B cell (primary cell): ENCODE measurements around the gene CHST9.

Experiments used
- EZH2 ChIP-seq: IDR thresholded peaks from 2 replicates; pipeline ENCODE4 v1.6.1; 2012; ENCODE audit warnings: borderline replicate concordance, low read depth, mild to moderate bottlenecking, moderate library complexity, low read length; ENCODE audit not compliant: insufficient read depth, poor library complexity, severe bottlenecking
- TF ChIP-seq, protein P1 (sequence below): fragments of 200-600 bp; IDR thresholded peaks from one replicate; pipeline ENCODE4 v1.8.0; 2022; ENCODE audit warnings: antibody characterized with exemption, mild to moderate bottlenecking

GRCh38 chr18:27073404-27073830, 111.7 kb downstream of the CHST9 start:
- TF ChIP-seq, protein P1, sequence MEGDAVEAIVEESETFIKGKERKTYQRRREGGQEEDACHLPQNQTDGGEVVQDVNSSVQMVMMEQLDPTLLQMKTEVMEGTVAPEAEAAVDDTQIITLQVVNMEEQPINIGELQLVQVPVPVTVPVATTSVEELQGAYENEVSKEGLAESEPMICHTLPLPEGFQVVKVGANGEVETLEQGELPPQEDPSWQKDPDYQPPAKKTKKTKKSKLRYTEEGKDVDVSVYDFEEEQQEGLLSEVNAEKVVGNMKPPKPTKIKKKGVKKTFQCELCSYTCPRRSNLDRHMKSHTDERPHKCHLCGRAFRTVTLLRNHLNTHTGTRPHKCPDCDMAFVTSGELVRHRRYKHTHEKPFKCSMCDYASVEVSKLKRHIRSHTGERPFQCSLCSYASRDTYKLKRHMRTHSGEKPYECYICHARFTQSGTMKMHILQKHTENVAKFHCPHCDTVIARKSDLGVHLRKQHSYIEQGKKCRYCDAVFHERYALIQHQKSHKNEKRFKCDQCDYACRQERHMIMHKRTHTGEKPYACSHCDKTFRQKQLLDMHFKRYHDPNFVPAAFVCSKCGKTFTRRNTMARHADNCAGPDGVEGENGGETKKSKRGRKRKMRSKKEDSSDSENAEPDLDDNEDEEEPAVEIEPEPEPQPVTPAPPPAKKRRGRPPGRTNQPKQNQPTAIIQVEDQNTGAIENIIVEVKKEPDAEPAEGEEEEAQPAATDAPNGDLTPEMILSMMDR, result no peak
- TF ChIP-seq EZH2, result no peak
